IPS-NIHi11 (cell line): ENCODE results near the gene BCR.
A peak's percentile ranks its signal among the peaks of the same experiment; 100 is the strongest.
"Not testable (repeated sequence)": the region's sequence is repeated elsewhere in the genome, so short reads cannot be mapped to it uniquely, and the experiment has no call there.

ENCODE experiments used
- DNase-seq: peaks from one replicate; pipeline ENCODE4 v3.0.0; 2012; ENCODE audit warnings: mixed read lengths, low spot score

Gene BCR

GRCh38 chr22:23180301-23180892 lies at the start of gene BCR:
Gene BCR, plus strand, starts transcription at chr22:23180509. Its CDS starts 452 bp downstream, at chr22:23180961.
- DNase-seq, result peak; percentile 87

GRCh38 chr22:23130697-23131096 lies 49.6 kb upstream of the BCR start:
- no peak for DNase-seq

- DNase-seq, result no peak
Observed at GRCh38 chr22:23131931-23132330, 48.4 kb upstream of the BCR start.

- no peak for DNase-seq
Observed at GRCh38 chr22:23132376-23133091, 47.8 kb upstream of the BCR start.

GRCh38 chr22:23133922-23134321 lies 46.4 kb upstream of the BCR start:
- no peak for DNase-seq

GRCh38 chr22:23136991-23137390 lies 43.3 kb upstream of the BCR start:
- not testable (repeated sequence) for DNase-seq

GRCh38 chr22:23137468-23137867 lies 42.8 kb upstream of the BCR start:
- DNase-seq, result no peak

GRCh38 chr22:23137905-23138561 lies 42.3 kb upstream of the BCR start:
- DNase-seq, result no peak

- no peak for DNase-seq
Observed at GRCh38 chr22:23138584-23139435, 41.5 kb upstream of the BCR start.

GRCh38 chr22:23140385-23140784 lies 39.9 kb upstream of the BCR start:
- DNase-seq, result no peak

GRCh38 chr22:23142546-23143105 lies 37.7 kb upstream of the BCR start:
- no peak for DNase-seq

GRCh38 chr22:23143119-23143518 lies 37.2 kb upstream of the BCR start:
- no peak for DNase-seq

- DNase-seq, result no peak
Observed at GRCh38 chr22:23144432-23144831, 35.9 kb upstream of the BCR start.

- DNase-seq, result peak; percentile 97
Observed at GRCh38 chr22:23144932-23145877, 35.1 kb upstream of the BCR start, which contains the start of gene RAB36. Gene RAB36, plus strand, starts transcription at chr22:23145477. Its CDS starts 1,140 bp downstream, at chr22:23146617.

GRCh38 chr22:23145878-23146470 lies 34.3 kb upstream of the BCR start:
- DNase-seq, result no peak

GRCh38 chr22:23146478-23147205 lies 33.7 kb upstream of the BCR start:
- no peak for DNase-seq

GRCh38 chr22:23147617-23148387 lies 32.5 kb upstream of the BCR start:
- DNase-seq, result no peak

GRCh38 chr22:23149743-23150238 lies 30.5 kb upstream of the BCR start:
- DNase-seq, result peak; percentile 51

- no peak for DNase-seq
Observed at GRCh38 chr22:23150762-23151161, 29.5 kb upstream of the BCR start.
